GM12872 (cell line): Measurements from ENCODE around the gene PHKG2.

Experiments
- CTCF ChIP-seq: IDR thresholded peaks from 3 replicates; pipeline ENCODE4 v1.5.1; 2011; ENCODE audit warnings: low read depth, mild to moderate bottlenecking, low read length, moderate library complexity; ENCODE audit not compliant: insufficient read depth

Gene PHKG2

GRCh38 chr16:30731411-30731810 lies 16.8 kb upstream of the PHKG2 start:
- TF ChIP-seq CTCF, result no peak

GRCh38 chr16:30736995-30737793 lies 11.0 kb upstream of the PHKG2 start:
- no peak for TF ChIP-seq CTCF

GRCh38 chr16:30737794-30738648 lies 10.2 kb upstream of the PHKG2 start:
- TF ChIP-seq CTCF, result no peak

- no peak for TF ChIP-seq CTCF
These were observed 9.0 kb upstream of the PHKG2 start for GRCh38 chr16:30738984-30739951.

- no peak for TF ChIP-seq CTCF
These were observed 7.6 kb upstream of the PHKG2 start for GRCh38 chr16:30740364-30741251.

- no peak for TF ChIP-seq CTCF
These were observed 6.7 kb upstream of the PHKG2 start for GRCh38 chr16:30741461-30741914.
